Stimulated activated naive CD4-positive, alpha-beta T cell (primary cell): ENCODE data around the gene ADAP2.
A peak's percentile ranks its signal among the peaks of the same experiment; 100 is the strongest.
"Not testable (repeated sequence)": the region's sequence is repeated elsewhere in the genome, so short reads cannot be mapped to it uniquely, and the experiment has no call there.

Experiments used
- DNase-seq, 6 experiments: peaks; one replicate each; lab custom pipeline; 2025; lab: John Stamatoyannopoulos, UW

Gene ADAP2, protein sequence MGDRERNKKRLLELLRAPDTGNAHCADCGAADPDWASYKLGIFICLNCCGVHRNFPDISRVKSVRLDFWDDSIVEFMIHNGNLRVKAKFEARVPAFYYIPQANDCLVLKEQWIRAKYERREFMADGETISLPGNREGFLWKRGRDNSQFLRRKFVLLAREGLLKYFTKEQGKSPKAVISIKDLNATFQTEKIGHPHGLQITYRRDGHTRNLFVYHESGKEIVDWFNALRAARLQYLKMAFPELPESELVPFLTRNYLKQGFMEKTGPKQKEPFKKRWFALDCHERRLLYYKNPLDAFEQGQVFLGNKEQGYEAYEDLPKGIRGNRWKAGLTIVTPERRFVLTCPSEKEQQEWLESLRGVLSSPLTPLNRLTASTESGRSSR

DNA sequence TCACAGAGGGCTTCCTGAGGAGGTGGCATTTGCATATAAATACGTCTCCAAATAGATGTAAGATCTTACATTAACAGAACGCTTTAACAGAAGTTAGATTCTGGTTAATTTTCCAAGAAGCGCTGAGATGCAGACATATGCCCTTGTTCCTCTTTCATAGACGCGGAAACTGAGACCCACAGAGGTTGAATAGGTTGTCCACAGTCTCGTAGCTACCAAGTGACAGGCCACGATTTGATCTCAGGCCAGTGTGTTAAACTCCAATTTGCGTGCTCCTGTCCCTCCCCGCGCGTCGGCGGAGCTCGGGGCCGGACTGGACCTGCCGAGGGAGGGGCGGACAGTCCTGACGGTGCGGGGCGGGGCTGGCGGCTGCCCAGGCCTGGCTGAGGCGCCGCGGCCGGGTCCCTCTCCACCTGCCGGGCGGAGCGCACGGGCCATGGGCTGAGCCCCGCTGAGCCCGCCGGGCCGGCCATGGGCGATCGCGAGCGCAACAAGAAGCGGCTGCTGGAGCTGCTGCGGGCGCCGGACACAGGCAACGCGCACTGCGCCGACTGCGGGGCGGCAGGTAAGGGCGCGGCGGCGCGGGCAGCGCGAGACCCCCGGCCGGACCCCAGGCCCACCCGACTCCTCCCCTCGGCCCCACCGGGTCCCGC is at the start of gene ADAP2:
Gene ADAP2 (plus strand): TSS at position 402 of the 653 bp plus-strand sequence. CDS start 70 bp downstream, at position 472.
- DNase-seq, result no peak

DNA sequence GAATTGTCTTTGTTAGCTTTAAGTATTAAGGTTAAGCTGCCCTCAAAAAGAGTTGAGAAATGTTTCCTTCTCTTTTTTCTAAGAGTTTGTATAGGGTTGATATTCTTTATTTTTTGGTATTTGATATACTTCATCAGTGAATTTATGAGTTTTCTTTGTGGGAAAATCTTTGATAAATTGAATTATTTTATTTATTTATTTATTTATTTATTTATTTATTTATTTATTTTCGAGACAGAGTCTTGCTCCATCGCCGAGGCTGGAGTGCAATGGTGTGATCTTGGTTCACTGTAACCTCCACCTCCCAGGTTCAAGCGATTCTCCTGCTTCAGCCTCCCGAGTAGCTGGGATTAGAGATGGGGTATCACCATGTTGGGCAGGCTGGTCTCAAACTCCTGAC is 35.6 kb upstream of the ADAP2 start:
- DNase-seq, result no peak

DNA sequence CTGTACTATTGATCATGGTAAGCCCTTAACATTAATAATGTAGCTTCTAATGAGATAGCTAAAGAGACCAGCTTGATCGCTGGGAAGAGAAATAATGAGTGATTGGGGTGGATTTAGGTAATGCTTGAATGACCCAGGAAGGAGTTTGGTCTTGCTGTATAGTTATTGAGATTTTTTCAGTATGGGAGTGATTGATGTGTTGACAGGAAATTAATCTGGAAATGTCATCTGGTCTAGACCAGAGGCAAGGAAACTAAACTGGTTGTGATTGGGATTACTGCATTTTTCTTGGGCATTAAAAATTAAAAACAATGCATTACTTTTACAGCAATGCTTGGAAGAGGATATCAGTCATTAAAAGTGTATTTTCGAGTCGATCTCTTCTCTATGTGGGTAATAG is 27.5 kb upstream of the ADAP2 start:
- no peak for DNase-seq

DNA sequence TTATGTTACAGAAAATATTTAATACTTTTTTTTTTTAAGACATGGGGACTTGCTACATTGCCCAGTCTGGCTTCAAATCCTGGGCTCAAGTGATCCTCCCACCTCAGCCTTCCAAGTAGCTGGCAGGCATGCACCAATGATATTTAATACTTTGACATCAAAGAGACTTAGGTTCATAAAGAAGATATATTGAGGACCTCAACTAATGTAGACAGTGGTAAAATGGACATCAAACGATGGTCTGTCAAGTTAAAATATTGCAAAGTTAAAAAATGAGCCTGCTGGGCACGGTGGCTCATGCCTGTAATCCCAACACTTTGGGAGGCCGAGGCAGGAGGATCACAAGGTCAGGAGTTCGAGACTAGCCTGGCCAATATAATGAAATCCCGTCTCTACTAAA is 24.4 kb upstream of the ADAP2 start:
- no peak for DNase-seq

DNA sequence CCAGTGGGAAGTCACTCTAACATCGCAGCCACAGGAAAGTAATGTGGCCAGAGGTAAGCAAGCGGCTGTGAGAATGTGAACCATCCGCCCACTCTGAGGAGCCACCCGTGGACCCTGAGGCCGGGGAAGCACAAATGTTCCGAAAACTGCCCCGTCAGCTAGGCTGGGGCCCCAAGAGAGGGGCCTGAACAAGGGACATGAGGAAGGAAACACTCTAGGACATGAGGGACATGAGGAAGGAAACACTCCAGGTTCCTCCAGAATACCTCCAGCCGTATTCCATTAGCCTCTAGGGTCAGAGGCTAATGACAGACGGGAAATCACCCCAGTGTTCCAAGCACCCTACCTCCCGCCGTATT is 16.0 kb upstream of the ADAP2 start:
- peak in 1 of 6 experiments; percentile 26 for DNase-seq

DNA sequence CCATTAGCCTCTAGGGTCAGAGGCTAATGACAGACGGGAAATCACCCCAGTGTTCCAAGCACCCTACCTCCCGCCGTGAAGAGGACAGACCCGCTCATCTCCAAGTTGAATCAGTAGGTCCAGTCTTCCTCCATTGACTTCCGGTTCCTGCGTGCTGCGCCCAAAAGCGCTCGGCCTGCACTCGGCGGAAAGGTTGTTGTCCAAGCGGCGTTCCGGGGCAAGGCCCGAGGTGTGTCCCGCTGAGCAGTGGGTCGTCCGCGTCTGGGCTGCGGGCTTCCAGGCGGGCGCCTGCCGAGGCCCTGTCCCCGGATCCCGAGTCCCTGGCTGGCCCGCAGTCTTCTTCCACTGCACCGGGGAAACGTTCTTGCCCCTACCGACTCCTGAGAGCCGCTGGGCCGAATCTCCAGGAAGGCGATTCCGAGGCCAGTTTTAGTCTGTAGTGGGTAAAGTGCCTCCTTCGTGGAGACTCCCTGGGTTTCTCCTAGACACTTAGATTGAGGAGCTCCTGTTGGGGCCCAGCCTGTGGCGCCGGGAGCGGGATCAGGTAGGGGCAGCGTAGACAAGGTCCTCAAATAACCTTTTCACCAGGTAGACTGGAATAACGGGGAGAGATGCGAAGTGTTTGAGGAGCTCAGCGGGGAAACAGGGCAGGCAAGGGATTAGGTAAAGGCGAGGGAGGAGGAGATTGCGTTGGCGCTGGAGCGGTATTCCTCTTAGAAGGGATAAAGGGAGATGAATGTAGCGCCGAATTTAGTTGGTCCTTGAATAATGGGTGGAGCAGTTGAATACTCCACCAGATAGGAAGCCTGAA is 15.4 kb upstream of the ADAP2 start, which contains the start of gene TEFM:
Gene TEFM (minus strand): TSS at position 138 of the 811 bp plus-strand sequence. CDS start 40 bp downstream, at position 98.
- peak; percentile 48 to 85 (median 72) for DNase-seq

DNA sequence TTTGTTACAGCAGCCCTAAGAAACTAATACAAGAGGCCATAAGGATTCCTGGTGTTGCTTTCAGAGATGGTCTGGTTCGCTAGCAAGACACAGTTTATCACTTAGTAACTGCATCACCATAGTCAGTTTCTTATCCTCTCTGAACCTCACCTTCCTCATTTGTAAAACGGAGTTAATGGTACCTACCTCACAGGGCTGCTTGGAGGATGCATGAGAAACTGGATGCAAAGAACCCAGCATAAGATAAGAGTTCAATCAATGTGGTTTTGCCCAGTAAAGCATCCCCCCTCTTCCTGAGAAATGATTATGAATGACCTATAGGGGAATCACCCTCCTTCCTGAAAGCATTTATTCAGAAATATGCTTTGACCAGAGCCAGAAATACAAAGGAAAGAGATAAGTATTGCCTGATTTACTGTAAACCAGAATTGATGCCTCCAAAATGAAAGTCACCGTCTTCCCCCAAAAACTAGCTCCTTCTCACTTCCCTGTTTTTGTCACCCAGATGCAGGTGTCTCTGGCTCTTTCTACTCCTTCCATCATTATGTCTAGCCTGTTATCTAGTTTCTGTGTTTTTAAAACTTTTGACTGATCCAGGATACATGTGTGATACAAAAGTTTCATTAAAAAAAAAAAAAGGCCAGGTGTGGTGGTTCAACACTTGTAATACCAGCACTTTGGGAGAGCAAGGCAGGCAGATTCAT is 12.9 kb upstream of the ADAP2 start:
- DNase-seq, result no peak

DNA sequence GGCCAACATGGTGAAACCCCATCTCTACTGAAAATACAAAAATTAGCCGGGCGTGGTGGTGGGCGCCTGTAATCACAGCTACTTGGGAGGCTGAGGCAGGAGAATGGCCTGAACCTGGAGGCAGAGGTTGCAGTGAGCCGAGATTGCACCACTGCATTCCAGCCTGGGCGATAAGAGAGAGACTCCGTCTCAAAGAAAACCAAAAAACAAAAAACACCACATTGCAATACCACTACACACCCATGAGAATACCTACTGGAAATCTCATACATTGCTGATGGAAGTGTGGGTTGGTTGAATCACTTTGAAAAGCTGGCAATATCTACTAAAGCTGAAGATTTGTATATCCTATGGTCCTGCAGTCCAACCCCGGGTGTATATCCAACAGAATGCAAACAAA is 11.6 kb upstream of the ADAP2 start:
- not testable (repeated sequence) for DNase-seq

DNA sequence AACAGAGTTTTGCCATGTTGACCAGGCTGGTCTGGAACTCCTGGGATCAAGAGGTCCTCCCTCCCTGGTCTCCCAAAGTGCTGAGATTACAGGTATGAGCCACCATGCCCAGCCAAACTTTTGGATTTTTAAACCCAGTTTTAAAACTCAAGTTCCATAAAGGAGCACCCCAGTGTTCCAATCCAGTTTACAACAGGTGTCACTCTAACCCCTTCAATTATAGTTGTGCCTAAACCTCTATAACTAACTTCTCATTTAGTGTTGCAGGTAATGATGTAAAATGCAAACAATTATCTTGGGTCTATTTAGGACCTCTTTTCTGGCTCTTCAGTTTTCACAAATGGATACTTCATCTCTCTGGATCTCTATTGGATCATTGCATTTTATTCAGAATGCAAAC is 7.8 kb upstream of the ADAP2 start:
- no peak for DNase-seq

DNA sequence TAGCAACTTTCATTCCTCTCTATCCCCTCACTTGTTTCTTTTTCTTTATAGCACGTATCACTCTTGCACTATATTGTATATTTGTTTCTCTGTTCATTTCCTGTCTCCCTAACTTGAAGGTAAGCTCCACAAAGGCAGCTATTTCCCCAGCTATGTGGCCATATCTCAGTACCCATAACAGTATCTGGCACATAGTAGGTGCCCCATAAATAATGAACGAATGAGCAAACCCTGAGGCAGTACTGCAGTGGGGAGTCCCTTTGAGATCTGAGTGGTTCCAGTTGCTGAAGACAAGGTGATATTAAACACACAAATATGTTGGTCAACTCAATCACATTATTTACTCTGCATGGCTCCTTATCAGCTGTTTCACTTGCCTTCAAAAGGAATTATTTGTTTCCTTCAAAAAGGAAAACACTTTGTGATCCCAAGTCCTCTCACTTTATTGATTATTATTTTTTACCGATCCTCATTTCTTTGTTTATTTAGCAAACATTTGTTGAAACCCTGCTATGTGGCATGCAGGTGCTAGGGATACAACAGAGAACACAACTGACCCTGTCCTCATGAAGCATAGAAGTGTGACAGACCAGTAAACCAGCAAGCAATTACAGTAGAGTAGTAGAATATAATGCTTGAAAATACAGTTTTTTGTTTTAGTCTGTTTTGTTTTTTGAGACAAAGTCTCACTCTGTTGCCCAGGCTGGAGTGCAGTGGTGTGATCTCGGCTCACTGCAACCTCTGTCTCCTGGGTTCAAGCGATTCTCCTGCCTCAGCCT is 5.7 kb upstream of the ADAP2 start:
- no peak for DNase-seq

DNA sequence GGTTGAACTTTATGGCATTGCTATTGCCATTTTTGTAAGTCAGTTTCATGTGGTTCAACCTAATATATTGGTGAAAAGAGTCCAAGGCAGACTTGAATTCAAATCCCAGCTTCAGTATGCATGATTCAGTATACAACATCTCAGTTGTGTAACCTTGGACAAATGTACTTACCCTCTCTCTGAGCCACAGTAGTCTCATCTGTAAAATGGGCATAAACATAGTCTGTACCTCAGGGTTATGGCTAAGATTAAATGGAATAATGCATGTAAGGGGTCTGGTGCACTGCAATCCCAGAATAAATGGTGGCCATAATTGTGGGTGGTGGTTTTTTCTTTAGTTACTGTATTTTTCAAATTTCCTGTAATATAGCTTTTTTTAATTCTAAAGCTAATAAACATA is 4.7 kb upstream of the ADAP2 start:
- no peak for DNase-seq

DNA sequence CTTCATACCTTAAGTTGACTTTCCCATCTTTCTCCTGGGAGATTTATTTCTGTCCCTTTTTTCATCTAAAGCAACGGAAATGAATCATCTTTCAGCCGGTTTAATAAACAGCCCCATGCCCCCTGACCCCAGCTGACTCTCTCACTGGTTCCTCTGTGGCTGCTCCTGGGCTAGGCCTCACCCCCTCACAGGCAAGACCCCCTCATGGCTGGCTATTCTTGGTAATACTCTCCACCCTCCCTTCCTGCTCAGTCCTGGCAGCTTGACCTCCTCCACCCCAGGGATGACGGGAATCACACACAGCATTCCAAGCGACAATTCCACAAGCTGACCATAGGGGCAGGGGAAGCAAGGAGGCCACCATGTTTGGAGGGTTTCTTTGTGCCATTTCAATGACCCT is 1.5 kb upstream of the ADAP2 start:
- no peak for DNase-seq

DNA sequence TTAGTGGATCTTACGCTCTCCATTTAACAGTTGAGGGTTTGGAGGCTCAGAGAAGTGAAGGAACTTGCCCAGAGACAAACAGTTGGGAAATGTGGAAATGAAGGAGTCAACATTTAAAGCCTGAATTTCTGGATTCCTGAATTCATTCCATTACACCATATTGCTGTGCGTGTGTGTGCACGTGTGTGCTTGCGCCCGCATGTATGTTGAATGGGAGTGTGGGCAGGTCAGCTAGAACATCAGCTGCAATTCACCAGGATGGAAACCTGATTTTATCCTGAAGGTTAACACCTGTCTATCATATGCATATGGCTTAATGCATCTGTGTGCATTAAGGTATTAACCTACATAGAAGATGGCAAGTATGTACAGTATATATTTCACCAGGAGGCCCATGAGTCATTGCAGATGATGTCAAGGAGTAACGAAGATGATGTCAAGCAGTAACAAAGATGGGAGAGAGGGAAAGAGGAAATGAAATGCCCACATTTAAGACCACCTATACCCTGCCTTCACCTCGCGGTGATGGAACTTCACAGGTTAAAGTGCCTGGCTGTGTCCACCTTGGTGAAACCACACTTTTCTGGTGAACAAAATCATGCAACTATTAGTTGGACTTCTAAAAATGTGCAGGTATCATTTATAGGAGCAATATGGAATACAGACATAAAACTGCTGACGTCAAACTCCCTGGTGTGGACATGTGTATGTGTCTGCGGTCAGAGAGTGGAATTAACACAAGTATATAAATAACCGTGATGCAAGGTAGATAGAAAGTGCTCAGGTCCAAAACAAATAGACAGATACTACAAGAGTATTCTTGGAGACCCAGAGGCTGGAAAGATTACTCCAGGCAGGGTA is 832 bp upstream of the ADAP2 start:
- DNase-seq, result no peak

DNA sequence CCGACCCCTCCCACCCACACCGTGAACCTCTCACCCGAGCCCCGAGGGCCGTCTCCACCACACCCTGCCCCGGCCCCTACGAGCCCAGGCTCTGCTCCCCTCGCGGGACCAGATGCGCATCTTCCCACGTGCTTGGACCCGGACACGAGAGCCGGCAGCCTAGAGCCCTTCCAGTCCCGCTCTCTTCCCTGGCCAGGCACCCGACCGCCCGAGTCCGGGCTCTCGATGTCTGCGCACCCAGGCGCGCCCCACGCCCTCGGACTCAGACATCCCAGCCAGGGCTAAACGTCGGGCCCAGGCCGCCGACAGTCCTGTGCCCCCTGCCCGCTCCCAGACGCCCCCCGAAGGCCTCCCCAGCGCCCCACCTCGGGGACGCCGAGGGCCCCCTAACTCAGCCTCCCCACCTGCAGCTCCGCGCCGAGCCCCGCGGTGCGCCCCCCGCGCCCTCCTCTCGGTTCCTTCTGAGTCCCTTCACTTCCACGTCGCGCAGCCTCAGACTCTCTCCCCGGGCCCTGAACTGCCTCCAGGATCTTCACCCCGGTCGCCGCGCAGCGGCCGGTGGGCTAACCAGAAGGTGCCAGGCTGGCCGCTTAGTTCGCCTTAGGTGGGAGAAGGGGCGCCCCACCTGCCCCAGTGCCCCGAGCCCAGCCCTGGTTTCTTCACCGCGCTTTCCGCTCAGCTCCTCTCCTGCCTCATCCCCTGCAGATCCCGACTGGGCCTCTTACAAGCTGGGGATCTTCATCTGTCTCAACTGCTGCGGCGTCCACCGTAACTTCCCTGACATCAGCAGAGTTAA is 688 bp downstream of the ADAP2 start:
- peak in 1 of 6 experiments; percentile 8 for DNase-seq

DNA sequence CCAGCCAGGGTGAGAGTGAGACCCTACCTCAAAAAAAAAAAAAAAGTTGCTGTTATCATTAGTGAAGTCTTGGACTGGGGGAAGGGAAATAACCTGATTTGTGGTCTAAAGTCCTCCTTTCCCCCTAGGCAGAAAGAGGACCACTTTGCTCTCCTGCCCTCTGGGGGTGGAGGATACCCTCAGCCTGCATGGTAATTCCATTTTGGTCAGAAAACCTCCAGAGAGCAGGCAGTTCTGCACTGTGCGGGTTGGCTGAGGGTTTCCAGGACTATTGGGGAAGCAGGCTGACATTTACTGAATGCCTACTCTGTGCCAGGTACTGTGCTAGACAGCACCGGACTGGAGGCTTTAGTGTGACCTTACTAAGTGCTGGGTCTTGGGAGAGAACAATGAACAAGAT is 2.6 kb downstream of the ADAP2 start:
- no peak for DNase-seq

DNA sequence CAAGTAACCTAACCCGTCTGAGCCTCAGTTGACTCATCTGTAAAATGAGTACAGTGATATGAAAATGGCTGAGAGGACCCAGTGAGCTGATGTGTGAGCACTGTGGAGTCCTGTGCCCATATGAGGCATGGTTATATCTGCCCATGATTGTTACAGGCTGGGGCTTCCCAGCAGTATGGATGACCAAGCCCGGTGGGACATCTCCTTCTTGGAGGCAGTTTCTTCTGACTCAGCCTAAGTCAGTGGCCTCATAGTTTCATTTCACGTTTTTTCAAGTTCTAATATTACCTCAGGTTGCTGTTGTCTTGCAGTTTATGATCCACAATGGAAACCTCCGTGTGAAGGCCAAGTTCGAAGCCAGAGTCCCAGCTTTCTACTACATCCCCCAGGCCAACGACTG is 4.8 kb downstream of the ADAP2 start:
- DNase-seq, result no peak

DNA sequence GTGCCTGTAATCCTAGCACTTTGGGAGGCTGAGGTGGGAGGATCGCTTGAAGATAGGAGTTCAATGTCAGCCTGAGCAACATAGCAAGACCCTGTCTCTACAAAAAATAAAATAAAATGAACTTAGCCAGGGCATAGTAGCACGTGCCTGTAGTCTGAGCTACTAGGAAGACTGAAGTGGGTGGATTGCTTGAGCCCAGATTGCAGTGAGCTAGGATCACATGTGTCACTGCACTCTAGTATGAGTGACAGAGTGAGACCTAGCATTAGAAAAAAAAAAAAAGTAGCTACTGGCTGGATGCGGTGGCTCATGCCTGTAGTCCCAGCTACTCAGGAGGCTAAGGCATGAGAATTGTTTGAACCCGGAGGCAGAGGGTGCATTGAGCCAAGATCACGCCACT is 6.0 kb downstream of the ADAP2 start:
- no peak for DNase-seq

DNA sequence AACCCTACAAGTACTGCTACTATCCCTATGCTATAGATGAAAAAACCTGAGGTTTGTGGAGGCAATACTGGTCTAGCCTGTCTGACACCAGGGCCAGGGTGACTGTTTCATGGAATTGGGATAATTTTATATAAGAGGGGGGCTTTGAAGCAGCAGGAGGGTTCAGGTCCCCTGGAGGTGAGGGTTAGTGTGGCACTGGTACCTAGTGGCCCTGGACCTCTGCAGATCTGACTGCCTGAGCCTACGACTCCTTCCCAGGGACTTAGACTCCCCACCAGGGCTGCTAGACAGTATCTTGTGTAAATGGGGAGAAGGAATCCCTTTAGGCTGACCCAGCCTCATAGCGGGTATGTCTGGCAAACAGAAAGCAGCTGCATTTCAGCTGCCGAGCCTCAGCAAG is 6.8 kb downstream of the ADAP2 start:
- no peak for DNase-seq

DNA sequence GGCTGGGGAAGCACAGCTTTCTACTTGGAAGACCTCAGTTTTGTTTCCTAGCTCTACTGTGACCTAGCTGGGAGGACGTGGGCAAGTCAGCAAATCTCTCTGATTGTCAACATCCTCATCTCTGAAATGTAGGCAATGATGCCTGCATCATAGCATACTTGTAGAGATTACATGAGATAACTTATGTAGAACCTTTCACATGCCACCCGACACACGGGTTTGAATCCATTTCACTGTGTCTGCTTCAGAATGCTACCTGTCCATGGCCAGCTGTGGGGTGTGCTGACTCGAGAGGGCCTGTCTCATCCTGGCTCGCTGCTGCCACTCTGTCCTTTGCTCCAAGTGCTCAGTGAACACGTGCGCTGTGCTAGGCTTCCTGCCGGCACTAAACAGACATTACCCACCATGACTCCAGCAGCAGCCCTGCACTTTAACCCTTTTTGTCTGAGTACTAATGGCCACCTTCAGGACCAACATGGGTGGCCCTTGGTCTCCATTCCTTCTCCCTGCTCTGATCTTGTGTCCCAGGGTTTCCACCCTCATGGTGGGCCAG is 7.4 kb downstream of the ADAP2 start:
- DNase-seq, result no peak
